Measurements from ENCODE around the gene CLVS2. TPM values are rescaled to one million over a fixed set of nuclear protein-coding genes. Genes with fewer than 3 reads are reported as not detected.

Gene CLVS2
- total RNA-seq, 1 experiment from 2014 or later = under 0.01 TPM

GRCh38 chr6:123024976-123025375 lies 28.9 kb downstream of the CLVS2 start:
- DNase-seq (ENCODE audit: low read depth) = no peak

GRCh38 chr6:123027408-123027807 lies 31.4 kb downstream of the CLVS2 start:
- DNase-seq (ENCODE audit: low read depth) = no peak

GRCh38 chr6:123028263-123028662 lies 32.2 kb downstream of the CLVS2 start:
- no peak for DNase-seq (ENCODE audit: low read depth)

DNA sequence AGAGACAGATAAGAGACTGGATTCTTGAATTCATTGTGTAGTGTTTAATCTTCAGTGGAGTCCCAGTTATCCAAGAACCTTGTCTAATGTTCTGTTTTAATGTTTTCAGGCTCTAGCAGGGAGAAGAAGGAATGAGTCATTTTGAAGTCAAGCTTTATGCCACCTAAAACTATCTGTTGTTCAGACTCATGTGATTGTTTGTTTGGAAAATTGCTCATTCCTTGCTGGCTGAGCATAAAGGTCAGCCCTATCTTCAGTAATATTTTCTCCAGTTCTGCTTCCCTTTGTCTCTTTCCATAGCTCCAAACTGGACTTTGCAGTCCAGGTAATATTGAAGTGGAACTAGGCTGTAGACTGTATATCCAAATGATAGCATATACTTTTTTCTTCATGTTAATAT lies 34.2 kb downstream of the CLVS2 start:
- DNase-seq (ENCODE audit: low read depth) = peak; percentile 56

- no peak for DNase-seq (ENCODE audit: low read depth)
These were observed 40.6 kb downstream of the CLVS2 start for GRCh38 chr6:123036648-123037047.

- no peak for DNase-seq (ENCODE audit: low read depth)
These were observed 43.4 kb downstream of the CLVS2 start for GRCh38 chr6:123039431-123039830.

DNA sequence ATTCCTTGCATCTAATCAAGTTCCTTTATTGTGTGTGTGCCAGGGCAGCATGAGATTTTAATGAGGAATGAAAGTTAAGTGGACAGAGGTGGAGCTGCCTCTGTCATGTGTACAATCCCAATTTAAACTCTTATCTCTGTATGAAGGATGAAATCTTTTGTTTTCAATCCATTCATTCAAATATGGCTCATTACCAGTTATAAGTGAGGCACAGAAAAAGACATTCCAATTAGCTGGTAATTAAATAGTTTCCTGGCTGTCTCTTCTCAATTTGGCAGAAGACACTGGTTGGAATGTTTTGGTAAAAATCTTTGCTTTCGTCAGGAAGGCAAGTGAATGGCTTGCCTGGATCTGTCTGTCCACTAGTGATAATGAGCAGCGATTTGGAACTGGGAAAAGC lies 46.4 kb downstream of the CLVS2 start:
- DNase-seq (ENCODE audit: low read depth) = no peak

- no peak for DNase-seq (ENCODE audit: low read depth)
These were observed 48.4 kb downstream of the CLVS2 start for GRCh38 chr6:123044341-123044860.

DNA sequence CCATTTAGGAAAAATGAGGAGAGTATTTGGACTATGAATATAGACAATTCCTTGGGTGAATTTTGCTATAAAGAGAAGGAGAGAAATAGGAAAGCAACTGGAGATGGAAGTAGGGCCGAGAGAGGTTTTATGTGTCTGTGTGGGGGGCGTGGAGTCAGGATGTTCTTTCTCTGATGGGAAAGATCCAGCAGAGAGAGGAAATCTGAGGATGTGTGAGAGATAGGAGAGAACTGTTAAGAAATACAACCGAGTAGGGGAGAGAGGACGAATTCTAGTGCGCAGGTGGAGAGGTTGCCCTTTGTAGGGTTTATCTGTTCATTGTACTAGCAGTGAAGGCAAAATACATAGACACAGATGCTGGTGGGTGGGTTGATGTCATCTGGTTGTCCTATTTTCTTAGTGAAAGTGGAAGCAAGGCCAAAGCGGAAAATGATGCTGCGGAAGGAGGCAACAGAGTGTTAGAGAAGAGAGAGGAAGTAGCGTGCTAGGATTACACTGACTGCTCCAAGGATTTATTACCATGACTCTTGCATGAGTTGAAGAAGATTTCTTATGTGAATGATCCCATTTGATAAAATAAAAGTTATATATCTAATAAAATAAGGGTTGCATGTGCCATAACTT lies 57.7 kb downstream of the CLVS2 start:
- no peak for DNase-seq (ENCODE audit: low read depth)

DNA sequence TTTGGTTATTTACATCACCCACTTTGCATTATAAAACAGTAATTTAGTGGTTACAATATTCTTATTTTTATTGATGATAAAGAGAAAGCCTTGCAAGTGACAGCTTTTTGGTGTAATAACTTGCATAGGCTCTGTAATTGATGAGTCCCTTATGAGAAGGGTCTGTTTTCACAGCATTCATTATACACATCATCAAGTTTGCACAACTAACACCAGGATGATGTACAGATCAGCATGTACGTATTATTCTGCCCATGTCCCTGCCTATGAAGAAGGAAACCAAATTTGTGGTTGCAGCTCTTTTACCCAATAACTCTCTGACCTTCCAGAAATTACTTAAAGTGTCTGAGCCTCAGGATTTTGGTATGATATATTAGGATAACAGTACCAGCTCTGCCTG lies 59.2 kb downstream of the CLVS2 start:
- DNase-seq (ENCODE audit: low read depth) = no peak

DNA sequence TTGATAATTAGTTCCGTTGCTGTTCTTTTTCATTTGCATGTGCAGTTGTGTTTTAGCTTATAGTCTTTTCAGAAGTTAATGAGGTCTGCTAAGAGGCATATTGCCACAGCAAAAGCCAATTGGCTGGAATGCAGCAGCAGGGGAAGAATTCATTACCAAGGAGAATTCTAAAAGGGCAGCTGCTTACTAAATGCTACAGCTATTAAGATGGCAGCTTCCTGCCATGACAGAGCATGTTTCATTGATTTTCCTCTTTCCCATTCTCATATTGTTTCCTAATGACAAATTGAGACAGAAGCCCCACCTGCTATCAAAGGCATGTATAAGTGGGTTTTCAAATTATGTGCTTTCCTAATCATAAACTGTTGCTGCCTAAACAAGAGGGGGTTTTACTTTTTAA lies 66.6 kb downstream of the CLVS2 start:
- peak; percentile 3 for DNase-seq (ENCODE audit: low read depth)

- peak; percentile 2 for DNase-seq (ENCODE audit: low read depth)
These were observed 68.0 kb downstream of the CLVS2 start for GRCh38 chr6:123064038-123064437.

DNA sequence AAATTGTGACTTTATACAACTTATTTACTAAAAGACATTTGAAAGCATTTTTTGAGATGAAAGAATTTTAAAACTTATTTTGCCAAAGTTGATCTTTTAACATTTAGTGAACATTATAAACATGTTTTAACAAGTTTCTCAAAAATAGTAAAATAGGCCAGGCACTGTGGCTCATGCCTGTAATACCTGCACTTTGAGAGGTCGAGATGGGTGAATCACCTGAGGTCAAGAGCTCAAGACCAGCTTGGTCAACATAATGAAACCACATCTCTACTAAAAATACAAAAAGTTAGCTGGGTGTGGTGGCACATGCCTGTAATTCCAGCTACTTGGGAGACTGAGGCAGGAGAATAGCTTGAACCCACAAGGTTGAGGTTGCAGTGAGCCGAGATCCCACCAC lies 78.6 kb downstream of the CLVS2 start:
- no peak for DNase-seq (ENCODE audit: low read depth)

DNA sequence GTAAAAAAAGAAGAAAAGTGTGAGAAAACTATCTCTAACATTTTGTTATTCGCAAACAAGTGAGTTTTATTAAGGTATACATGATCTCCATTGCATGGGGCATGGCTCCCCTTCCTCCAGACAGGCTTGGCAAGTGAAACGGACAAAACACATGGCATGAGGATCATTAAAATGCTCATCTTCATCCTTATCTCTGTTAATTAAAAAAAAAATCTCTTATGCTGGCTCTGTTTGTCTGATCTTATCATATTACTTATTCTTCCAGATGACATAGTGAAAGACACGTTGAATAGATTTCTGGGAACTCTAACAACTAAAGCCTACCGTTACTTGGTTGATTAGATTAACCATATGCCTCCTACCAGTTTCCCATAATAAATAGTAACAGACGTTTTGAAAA lies 89.4 kb downstream of the CLVS2 start:
- DNase-seq (ENCODE audit: low read depth) = no peak

- no peak for DNase-seq (ENCODE audit: low read depth)
These were observed 93.2 kb downstream of the CLVS2 start for GRCh38 chr6:123089226-123089625.

DNA sequence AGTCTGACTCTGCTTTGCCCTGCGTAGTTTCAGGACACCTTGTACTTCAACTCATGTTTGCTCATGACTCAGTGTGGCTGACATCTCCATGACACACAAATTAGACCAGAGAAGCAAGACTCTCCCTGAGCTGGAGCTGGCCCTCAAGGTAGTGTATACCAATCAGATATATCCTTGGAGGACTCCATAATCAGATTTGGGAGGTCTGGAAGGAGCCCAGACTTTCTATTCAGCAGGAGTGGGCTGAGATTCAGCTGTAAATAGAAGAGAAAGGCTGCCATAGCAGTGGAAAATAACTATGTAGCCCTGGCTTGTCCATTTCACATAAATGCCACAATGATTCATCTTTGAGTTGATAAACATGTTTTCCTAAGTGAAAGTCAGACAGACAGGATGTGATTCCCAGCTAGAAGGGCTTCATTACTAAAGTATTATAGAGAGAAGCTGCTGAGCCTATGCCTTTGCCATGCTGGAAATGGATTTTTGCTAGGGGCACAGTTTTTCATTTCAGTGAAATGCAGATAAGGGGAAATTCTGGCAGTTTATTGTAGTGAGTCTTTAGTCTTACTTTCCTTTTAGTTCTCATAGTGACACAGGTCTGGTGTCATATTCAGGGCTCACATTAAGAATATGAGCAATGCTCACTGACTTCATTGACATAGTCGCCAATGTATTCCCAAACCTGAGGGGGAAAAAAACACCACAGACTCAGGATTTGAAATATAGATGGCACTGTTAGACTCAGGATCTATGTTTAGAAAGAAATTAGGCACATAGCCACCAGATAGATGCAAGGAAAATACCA lies 95.3 kb downstream of the CLVS2 start:
- DNase-seq (ENCODE audit: low read depth) = peak; percentile 93

- DNase-seq (ENCODE audit: low read depth) = no peak
These were observed 95.8 kb downstream of the CLVS2 start for GRCh38 chr6:123091896-123092271.

- DNase-seq (ENCODE audit: low read depth) = no peak
These were observed 98.8 kb downstream of the CLVS2 start for GRCh38 chr6:123094795-123095194.

DNA sequence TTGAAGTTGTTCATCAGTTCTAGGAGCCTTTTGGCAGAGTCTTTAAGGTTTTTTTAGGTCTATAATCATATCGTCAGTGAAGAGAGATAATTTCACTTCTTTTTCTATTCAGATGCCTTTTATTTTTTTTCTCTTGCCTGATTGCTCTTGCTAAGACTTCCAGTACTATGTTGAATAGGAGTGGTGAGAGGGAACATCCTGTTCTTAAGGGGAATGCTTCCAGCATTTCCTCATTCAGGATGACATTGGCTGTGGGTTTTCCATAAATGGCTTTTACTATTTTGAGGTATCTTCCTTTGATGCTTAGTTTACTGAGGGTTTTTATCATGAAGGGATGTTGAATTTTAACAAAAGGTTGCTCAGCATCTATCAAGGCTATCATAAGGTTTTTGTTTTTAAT lies 109.5 kb downstream of the CLVS2 start:
- DNase-seq (ENCODE audit: low read depth) = peak; percentile 76

GRCh38 chr6:123116370-123116769 lies 120.3 kb downstream of the CLVS2 start:
- no peak for DNase-seq (ENCODE audit: low read depth)

GRCh38 chr6:123117145-123117908 lies 121.3 kb downstream of the CLVS2 start:
- no peak for DNase-seq (ENCODE audit: low read depth)

DNA sequence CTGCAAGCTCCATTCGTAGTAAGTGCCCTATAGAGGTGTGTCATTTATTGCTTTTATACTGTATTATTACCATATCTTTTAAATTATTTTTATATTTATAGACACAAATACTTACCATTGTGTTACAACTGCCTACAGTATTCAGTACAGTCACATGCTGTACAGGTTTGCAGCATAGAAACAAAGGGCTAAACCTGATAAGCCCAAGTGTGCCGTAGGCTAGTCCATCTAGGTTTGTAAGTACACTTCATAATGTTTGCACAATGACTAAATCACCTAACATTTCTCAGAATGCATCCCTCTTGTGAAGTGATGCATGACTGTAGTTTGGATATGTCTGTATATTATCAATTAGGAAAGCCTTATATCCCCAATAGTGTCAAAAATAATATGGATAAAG lies 122.8 kb downstream of the CLVS2 start:
- DNase-seq (ENCODE audit: low read depth) = no peak

Data from LHCN-M2 (cell line).